GM21619 (cell line): ENCODE data around the gene GPR160.

Experiments used
- ATAC-seq: cut with Tn5 transposase; IDR thresholded peaks from one replicate; pipeline ENCODE4 v1.9.1; 2021; ENCODE audit not compliant: unreplicated experiment

GPR160 gene

DNA sequence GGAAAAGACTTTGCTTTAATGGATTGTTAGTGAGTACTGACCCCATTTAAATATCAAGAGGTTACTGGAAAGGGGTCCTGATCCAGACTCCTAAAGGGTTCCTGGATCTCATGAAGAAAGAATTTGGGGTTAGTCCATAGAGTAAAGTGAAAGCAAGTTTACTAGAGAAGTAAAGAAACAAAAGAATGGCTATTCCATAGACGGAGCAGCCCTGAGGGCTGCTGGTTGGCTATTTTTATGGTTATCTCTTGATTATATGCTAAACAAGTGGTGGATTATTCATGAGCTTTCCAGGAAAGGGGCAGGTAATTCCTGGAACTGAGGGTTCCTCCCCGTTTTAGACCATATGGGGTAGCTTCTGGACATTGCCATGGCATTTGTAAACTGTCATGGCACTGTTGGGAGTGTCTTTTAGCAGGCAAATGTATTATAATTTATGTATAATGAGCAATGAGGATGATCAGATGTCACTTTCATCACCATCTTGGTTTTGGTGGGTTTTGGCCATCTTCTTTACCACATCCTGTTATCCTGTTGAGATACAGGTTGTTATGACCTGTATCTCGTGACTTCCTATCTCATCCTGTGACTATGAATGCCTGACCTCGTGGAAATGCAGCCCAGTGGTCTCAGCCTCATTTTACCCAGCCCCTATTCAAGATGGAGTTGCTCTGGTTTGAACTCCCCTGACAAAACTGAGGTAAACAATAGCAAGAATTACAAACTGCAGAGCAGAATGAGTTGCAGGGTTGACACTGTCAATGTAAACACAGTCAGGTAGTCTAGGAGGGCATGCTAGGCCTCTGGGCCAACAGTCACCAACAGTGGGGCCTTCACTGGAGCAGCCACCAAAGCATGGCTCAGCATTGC is 10.3 kb upstream of the GPR160 start:
- no peak for ATAC-seq

DNA sequence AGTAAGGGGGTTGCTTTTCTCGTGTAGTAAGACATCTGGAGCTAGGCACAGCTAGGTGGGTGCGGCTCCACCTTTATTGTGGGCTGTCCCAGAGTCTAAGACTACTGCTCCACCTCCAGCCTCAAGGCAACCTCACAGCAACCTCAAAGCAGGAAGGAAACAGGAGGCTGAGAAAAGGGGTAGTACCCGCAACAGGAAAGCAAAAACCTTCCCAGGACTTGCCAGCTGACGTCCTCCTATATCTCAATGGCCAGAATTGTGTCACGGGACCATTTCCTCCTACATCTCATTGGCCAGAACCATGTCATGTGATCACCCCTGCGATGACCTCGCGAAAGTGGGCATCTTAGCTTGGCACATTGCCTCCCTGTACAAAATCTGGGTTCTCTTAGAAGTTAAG is 4.3 kb upstream of the GPR160 start:
- no peak for ATAC-seq

DNA sequence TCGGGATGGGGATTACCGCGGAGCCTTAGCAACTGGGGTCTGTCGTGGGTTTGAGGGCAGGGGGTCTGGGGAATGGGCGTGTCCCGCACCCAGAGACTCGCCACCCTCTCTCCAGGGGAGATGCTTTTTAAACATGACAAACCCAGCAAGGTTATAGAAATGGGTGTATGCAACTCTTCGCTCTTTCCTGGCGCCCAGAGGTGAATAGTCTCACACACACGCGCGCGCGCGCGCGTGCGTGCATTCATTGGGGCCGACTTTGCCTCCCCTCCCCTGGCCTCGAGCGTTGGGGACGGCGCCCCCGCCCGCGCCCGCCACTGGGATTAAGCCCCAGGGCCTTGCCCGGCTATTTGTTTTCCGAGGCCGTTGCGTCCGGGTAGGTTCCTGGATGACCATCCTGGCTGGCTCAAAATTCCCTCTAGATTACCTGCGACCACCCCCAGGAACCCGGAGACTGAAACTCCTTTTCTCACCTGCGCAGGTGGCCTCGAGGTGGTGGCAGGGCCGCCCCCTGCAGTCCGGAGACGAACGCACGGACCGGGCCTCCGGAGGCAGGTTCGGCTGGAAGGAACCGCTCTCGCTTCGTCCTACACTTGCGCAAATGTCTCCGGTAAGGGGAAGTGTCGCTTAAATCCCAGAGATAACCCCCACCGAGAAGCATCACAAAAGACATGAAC is 777 bp downstream of the GPR160 start:
- ATAC-seq = no peak

DNA sequence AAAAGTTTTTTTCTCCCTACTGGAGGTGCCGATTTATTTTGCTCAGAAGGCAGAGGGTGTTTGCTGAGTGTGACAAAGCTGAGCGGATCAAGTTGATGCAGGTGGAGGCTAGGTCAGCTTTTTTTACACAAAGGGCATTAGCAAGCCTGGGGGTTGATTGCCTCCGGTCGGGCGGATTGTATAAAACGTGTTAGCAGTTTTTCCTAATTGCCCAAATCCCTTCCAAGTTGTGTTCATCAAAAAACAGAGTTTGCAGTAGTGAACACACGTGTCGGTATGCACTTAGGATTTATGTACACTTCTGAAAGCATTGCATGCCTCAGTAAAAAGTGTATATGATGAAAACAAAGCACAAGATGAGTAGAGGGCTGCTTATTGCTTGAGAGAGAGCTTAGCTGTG is 2.6 kb downstream of the GPR160 start:
- no peak for ATAC-seq

DNA sequence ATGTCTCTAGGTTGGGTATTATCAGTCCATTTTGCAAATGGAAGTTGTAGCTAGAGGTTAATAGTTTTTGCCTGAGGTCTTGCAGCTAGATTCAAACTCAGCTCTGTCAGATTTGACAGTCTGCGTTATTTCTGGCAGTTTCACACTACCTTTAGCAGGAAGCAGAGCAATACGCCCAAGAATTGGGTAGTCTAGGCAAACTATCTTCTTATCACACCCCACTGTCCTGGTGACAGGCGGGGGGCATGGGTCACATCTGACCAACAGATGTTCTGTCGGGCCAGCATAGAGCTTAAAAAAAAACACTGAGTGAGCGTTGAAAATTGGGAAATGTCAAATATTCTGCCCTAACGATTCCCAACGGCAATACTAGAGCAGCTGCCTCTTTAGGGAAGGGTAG is 5.7 kb downstream of the GPR160 start:
- no peak for ATAC-seq

DNA sequence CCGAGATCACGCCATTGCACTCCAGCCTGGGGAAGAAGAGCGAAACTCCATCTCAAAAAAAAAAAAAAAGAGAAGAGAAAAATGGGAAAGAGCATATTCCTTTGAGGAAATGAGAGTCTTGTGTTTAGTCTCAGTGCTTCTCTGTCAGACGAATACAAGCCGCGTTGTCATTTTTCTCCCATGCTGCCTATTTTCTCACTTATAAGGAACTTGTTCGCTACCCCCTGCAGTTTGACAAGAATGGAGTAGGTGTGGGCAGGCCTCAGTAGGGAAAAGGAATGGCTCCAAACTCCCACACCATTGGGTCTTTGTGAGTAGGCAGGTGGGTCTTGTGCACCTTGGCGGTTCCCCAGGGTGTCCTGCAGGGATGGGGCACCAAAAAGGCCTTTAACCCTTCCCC is 6.5 kb downstream of the GPR160 start:
- no peak for ATAC-seq

DNA sequence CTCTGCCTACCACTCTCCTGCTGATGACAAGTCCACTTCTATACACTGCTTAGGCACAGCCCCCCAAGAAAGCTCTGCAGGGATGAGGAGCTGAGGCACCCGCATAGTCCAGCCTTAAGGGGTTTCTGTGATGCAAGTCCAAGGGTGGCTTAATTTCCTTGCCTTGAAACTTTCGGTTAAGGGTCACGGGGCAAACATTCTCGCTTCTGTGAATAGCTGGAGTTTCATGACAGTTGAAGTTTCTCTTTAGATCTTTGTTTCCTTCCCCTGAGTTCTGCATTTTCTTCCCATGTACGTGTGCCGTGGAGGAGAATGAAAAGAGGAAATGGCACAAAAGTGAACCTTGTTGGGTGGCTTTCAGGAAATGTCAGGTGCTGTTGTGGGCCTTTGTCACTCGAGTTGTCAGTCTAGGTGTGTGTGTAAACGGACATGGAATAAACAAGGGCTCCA is 7.0 kb downstream of the GPR160 start:
- ATAC-seq = peak; percentile 78

DNA sequence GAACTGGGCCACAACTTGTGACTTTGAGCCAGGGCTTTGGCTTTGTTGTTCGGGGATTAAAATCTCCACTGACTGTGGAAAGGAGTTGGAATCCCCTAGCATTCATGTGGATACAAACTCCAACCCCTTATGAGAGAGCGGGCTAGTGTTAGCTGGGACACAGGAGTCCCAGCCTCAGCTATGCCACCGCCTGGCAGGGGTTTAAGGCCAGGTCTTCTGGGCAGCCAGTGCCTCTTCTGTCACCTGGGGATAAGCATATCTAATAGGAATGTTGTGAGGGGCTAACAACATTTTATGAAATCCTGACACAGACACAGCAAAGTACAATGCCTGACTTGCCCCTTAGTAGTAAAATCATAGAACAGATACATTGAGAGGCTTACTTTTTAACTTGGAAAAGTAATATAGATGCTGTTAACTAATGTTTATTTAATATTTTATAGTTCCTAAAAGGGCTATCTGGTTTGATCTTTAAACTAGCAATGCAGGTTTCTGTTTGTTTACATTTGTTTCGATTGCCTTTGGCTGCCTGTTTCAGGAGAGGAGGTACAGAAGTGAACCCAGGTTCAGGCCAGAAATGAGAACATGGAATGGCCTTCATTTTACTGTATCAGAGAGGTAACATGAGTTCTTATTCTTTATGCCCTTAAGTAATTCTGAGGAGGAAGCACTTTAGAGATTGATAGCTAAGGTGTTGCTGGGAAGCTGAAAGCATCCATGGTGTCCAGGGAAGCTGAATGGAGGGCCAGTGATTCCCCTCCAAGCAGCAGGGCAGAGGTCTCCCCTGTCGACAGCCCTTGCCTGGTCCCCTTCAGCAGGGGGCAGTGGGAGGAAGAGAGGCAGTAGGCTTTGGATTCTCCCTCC is 8.7 kb downstream of the GPR160 start:
- ATAC-seq = no peak

DNA sequence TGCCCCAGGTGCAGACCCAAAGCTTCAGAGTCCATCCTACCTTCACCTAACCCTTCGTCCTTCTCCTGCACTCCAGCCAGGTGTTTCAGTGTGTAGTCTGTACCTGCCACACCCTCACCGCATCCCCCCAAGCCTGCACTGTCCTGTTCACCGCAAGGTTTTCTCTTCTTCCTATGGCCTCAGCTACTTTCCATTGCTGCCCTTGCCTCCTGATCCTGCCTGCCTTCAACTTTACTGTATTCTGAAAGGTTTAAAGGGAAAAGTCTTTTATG is 9.3 kb downstream of the GPR160 start:
- ATAC-seq = no peak

DNA sequence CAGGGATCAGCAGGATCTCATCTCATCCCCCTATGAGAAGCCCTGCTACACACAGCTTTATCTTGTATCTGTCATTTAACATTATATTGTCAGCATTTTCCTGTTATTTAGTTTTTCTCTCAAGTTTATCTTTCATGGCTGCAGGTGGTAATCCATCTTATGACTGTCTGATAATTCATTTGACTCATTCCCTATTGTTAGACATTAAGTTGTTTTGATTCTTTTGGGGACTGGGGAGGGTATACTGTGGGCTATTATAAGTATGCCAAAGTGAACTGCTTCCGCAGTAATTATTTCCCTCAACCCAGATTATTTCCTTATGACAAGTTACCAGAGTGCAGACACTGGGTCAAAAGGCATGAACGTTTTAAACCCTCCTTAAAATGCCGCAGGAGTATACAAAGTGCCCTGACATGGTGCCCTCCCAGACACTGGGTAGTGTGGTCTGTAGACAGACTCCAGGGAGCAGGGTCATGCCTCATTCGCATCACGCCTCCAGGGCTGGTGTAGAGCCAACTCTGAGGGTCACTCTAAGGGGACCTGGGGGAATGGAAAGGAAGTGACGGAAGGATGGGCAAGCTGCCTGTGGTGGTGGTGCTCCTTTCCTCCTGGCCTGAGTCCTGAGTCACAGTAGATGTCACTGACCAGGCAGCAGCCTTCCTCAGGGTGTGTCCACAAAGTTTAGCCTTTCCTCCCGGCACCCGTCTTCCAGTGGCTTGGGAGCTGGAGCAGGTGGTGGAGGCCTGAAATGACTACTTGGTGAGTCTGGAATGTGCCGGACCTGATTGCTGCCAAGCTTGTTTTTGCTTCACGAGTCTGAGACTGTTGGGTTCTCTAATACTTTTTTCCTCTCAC is 11.6 kb downstream of the GPR160 start:
- no peak for ATAC-seq

DNA sequence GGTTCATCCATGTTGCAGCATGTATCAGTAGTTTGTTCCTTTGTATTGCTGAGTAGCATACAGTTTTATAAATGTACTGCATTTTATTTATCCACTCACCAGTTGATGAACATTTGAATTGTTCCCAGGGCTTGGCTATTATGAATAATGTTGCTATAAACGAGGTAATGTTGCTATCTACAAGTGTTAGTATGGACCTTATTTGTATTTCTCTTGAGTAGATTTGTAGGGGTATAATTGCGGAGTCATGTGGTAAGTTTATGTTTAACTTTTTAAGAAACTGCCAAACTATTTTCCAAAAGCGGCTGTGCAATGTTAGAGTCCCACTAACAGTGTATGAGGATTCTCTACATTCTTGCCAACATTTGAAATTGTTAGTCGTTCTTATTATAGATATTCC is 13.0 kb downstream of the GPR160 start:
- ATAC-seq = no peak

DNA sequence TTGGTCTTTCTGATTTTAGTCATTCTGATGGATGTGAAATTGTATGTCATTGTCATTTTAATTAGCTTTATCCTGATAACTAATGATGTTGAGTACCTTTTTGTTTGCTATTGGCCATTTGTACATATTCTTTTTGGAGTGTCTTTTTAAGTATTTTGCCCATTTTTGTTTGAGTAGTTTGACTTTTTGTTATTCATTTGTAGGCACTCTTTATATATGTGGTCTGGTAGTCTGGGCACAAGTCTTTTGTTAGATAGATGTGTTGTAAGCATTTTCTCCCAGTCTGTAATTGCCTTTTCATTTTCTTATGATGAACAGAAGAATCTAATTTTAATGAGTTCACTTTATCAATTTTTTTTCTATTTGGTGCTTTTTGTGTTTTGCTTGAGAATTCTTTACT is 14.6 kb downstream of the GPR160 start:
- ATAC-seq = no peak

DNA sequence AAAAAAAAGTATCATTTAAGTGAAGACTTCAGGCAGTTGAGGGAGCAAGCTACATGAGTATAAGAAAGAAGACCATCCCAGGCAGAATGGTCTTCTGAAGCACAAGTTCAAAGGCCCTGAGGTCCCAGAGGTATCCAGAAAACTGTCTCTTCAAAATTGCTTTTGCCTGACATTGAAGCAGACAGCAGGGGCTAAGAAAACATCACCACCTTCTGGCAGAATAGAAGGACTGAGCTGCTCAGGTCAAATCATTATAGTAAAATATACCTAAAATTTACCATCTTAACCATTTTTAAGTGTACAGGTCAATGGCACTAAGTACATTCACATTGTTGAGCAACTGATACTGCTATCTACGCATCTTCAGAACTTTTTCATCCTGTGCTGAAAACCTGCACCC is 16.4 kb downstream of the GPR160 start:
- no peak for ATAC-seq

DNA sequence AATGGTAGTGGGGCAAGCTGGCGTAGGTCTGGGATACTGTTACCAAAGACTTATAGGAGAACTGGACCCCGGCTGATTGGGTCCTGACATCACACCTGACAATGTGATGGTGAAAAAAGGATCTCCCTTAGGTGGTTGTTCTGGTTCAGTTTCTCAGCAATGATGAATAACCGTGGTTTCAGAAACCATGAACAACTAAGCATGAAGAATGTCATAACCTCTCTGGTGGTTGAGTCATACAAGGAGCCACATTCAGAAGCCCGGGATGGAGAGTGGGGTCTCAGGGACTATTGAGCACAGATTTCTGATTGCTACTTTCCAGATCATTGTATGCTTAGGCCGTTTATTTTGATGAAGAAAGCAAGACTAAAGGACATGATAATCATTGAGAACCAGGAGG is 17.4 kb downstream of the GPR160 start:
- peak; percentile 61 for ATAC-seq

DNA sequence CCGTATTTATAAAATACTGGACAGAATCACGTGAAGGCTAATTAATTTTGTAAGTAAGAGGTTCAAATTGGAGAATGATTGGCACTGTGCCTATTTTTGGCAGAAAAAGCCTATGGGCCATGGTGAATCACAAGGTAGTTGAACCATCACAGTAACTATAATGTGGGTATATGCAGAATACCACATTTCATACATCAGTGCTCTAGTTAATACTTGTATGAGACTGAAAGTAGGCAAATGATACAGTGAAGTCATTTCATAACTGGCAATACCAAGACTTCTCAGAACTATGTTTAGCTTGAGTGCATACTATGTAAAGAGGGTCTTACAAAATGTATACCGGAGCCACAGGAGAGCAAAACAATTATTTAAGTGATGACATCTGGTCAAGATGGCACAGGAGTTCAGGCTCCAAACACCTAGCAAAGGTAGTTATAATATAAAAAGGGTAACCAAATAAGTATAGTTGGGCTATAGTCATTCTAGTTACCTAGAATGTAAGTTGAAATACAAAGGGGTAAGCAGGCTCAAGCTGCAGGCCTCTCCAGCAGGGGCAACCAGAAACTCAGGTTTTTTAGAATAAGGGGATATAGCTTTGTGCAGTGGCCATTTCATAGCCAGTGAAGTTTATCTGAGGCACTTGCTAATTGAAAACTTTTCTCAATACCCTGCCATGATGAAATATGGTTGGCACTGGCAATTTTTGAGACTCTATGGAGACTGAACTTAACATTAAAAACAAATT is 19.1 kb downstream of the GPR160 start:
- peak; percentile 88 for ATAC-seq

DNA sequence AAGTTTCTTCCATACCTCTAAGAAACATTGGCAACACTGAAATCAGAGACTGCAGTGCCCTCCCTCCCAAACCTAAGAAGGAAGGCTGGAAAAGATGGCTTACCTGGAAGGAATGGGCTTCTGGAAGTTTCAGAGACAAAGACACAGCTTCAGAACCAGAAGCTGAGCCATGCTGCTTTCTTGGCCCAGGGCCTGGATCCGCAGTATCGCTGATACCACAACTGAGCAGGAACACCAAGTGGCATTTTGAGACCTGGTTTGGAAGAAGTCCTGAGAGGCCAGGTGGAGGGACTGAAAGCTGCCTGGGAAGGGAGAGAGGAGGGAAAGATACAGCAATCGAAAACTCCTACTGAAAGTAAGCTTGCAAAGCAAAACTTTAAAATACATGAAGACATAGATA is 19.8 kb downstream of the GPR160 start:
- ATAC-seq = no peak

DNA sequence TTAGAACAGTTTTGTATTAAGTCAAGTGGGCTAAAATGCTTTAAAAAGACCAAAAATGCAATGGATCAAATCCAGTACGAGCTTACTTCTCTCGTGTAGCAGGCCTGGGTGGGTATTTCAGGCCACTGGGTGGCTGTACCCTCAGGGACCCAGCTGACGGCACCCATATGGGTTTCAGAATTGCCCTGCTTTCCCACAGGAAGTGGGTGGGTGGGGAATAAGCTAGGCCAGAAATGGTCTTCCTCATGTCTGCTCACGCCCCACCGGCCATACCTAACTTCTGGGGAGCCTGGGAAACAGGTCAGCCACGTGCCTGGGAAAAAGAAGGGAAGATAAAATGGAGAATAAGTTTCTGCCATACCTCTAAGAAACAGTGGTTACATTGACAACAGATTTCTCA is 20.3 kb downstream of the GPR160 start:
- ATAC-seq = no peak

DNA sequence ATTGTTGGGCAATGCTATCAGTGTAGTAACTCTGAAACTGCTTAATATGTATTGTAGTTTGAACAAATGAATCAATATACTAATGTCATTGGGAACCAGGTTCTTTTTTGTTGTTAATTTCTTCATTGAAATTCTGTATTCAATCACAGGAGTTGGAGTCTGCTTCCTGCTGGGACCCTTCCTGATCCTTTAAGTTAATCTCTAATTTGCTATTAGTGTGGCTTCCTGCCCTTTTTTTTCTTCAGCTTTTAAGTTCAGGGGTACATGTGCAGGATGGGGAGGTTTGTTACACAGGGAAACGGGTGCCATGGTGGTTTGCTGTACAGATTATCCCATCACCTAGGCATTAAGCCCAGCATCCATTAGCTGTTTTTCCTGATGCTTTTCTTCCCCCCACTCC is 21.7 kb downstream of the GPR160 start:
- ATAC-seq = no peak

DNA sequence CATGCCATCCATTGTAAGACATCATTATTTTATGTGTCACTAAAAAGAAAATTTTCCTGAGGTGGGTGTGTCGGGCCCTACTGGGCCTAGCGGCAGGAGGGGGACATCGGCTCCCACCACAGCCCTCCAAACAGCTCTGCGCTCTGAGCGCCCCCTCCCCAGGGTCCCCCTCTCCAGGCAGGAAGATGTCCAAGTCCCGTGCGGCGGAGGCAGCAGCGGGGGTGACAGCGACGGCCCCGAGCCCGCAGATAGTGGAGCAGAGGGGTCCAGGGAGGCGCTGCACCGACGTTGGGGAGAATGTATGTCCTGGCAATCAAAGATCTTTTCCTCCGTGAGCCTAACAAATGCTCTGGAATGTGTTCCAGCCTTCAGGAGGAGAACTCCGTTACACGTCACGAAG is 24.3 kb downstream of the GPR160 start:
- ATAC-seq = no peak

DNA sequence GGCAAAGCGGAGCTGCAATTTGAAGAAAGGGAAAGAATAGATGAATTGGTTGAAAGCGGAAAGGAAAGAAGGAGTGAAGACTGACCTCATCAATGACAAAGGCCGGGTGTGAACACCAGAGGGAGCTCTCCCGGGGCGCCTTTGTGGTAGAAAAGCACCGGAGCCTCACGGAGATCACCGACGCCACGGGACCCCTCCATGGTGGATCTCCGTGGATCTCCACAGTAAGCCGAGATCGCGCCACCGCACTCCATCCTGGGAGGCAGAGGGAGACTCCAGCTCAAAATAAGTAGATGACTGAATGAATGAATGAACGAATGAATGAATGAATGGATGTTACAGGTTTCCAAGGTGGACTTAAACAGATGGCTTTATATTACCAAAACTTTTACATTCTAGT is 25.0 kb downstream of the GPR160 start:
- ATAC-seq = no peak
